Activated naive CD8-positive, alpha-beta T cell treated with anti-CD3 and anti-CD28 coated beads, Interleukin-2, amount 50 U/mL, for 24 hours (primary cell): ENCODE data around the gene PPP1R37.

Experiments used
- ATAC-seq: fragments of 150-1000 bp; cut with Tn5 transposase; one replicate; pipeline ENCODE4 v1.10.0; 2021
- DNase-seq: peaks from one replicate; pipeline ENCODE4 v3.0.0; 2021
- H3K27ac Mint-ChIP-seq: one replicate; pipeline ENCODE4 v1.8.0; 2021; ENCODE audit warnings: mild to moderate bottlenecking, mixed read lengths
- H3K27me3 Mint-ChIP-seq: one replicate; pipeline ENCODE4 v1.8.0; 2021; ENCODE audit warnings: mixed read lengths
- H3K36me3 Mint-ChIP-seq: one replicate; pipeline ENCODE4 v1.8.0; 2021; ENCODE audit warnings: low read depth, mixed read lengths
- H3K4me1 Mint-ChIP-seq: one replicate; pipeline ENCODE4 v1.8.0; 2021; ENCODE audit warnings: mixed read lengths
- H3K4me3 Mint-ChIP-seq: one replicate; pipeline ENCODE4 v1.8.0; 2021; ENCODE audit warnings: mild to moderate bottlenecking, moderate library complexity, mixed read lengths
- H3K9me3 Mint-ChIP-seq: one replicate; pipeline ENCODE4 v1.8.0; 2021; ENCODE audit warnings: mixed read lengths

PPP1R37 gene

GRCh38 chr19:45123440-45123850 lies 30.5 kb downstream of the PPP1R37 start:
- H3K27me3 Mint-ChIP-seq = no peaks in the 10 kb centered on the region
- H3K36me3 Mint-ChIP-seq = peaks cover 1% of the 10 kb centered on the region
- H3K4me3 Mint-ChIP-seq = no peak overlapping the region
- no peaks in the 10 kb centered on the region for H3K9me3 Mint-ChIP-seq
- peaks cover 44% of the 10 kb centered on the region for H3K4me1 Mint-ChIP-seq
- H3K27ac Mint-ChIP-seq = no peak overlapping the region
- DNase-seq (no peak), ATAC-seq (no peak)

GRCh38 chr19:45124021-45124420 lies 31.0 kb downstream of the PPP1R37 start:
- H3K27me3 Mint-ChIP-seq = no peaks in the 10 kb centered on the region
- peaks cover 38% of the 10 kb centered on the region for H3K4me1 Mint-ChIP-seq
- DNase-seq (no peak), ATAC-seq (no peak)
- no peaks in the 10 kb centered on the region for H3K9me3 Mint-ChIP-seq
- H3K4me3 Mint-ChIP-seq = no peak overlapping the region
- peaks cover 1% of the 10 kb centered on the region for H3K36me3 Mint-ChIP-seq
- no peak overlapping the region for H3K27ac Mint-ChIP-seq

GRCh38 chr19:45125360-45125759 lies 32.4 kb downstream of the PPP1R37 start:
- no peak for DNase-seq
- Mint-ChIP-seq H3K9me3 (no peaks in the 10 kb centered on the region), H3K4me1 (peaks cover 24% of the 10 kb centered on the region), H3K27me3 (no peaks in the 10 kb centered on the region), H3K4me3 (no peak overlapping the region), H3K27ac (no peak overlapping the region), H3K36me3 (peaks cover 1% of the 10 kb centered on the region)
- ATAC-seq = no peak

DNA sequence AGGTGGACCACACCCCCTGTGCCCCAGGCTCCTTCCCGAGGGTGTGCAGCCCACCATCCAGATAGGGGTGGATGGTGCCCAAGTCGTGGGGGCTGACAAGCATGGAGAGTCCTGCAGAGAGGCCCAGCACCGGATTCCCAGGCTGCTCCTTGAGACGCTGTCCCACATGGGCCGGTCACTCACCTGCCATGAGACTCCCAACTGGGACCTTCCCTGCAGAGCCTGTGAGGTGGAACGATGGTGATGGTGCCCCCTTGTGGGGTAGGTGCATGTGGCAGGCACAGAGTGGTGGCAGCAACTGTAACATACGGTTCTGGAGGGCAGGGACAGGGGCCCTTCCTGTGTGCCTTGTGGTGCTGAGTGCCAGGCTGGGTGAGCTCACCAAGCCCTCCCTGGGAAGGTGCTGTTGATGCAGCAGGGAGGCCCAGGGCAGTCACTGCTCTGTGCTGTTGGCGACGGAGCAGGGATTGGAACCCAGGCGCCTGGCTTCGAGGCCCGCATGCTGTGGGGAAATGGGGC lies 33.1 kb downstream of the PPP1R37 start:
- no peaks in the 10 kb centered on the region for H3K9me3 Mint-ChIP-seq

GRCh38 chr19:45126654-45127053 lies 33.7 kb downstream of the PPP1R37 start:
- DNase-seq = no peak
- Mint-ChIP-seq H3K27me3 (no peaks in the 10 kb centered on the region), H3K36me3 (peaks cover 1% of the 10 kb centered on the region), H3K4me1 (peaks cover 18% of the 10 kb centered on the region), H3K27ac (no peak overlapping the region), H3K9me3 (no peaks in the 10 kb centered on the region), H3K4me3 (no peak overlapping the region)
- ATAC-seq = no peak

More for the DNA sequence above, 33.1 kb downstream of the PPP1R37 start:
- no peak overlapping the region for H3K27ac Mint-ChIP-seq
- DNase-seq (peak; percentile 80), ATAC-seq (peak; percentile 69)
- H3K36me3 Mint-ChIP-seq = peaks cover 1% of the 10 kb centered on the region
- no peaks in the 10 kb centered on the region for H3K27me3 Mint-ChIP-seq
- peaks cover 24% of the 10 kb centered on the region for H3K4me1 Mint-ChIP-seq
- no peak overlapping the region for H3K4me3 Mint-ChIP-seq

DNA sequence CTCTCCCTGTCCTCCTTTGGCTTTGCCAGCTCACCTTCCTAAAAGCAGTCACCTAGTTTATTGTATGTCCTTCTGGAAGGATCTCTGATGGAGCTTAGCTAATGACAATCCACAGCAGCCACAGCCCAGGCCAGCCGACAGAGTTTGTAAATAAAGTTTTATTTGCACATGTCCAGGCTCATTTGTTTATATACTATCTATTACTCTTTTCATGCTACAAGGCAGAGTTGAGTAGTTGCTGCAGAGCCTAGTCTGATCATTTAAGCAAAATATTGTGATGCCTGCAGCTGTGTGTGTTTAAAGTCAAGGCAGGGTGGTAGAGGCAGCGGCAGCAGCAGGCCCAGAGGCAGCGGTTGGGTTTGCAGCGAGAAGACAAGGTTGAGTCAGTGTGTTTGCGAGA lies 35.2 kb downstream of the PPP1R37 start:
- no peaks in the 10 kb centered on the region for H3K9me3 Mint-ChIP-seq
- H3K27ac Mint-ChIP-seq = no peak overlapping the region
- H3K36me3 Mint-ChIP-seq = peaks cover 1% of the 10 kb centered on the region
- peaks cover 9% of the 10 kb centered on the region for H3K4me1 Mint-ChIP-seq
- H3K27me3 Mint-ChIP-seq = no peaks in the 10 kb centered on the region
- no peak overlapping the region for H3K4me3 Mint-ChIP-seq
- no peak for ATAC-seq
- DNase-seq = no peak

DNA sequence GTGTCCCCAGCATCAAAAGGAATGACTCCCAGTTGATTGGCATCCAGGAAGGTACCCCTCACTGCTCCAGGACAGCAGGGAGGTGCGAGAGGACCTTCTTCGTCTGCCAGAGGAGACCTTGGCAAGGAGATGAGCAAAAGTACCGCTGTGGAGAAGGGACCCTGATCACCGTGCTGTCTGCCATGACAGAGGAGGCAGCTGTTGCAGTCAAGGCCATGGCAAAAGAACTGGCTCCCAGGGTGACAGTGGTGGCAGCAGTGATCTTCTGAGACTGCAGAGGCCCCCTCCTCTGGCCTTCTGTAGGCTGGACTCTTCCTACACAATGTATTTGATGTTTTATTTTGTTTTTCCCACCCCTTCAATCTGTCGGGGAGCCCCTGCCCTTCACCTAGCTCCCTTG lies 35.8 kb downstream of the PPP1R37 start:
- no peak for ATAC-seq
- H3K27ac Mint-ChIP-seq = no peak overlapping the region
- no peaks in the 10 kb centered on the region for H3K9me3 Mint-ChIP-seq
- H3K4me3 Mint-ChIP-seq = no peak overlapping the region
- peaks cover 9% of the 10 kb centered on the region for H3K4me1 Mint-ChIP-seq
- peaks cover 1% of the 10 kb centered on the region for H3K36me3 Mint-ChIP-seq
- H3K27me3 Mint-ChIP-seq = no peaks in the 10 kb centered on the region
- DNase-seq = no peak

DNA sequence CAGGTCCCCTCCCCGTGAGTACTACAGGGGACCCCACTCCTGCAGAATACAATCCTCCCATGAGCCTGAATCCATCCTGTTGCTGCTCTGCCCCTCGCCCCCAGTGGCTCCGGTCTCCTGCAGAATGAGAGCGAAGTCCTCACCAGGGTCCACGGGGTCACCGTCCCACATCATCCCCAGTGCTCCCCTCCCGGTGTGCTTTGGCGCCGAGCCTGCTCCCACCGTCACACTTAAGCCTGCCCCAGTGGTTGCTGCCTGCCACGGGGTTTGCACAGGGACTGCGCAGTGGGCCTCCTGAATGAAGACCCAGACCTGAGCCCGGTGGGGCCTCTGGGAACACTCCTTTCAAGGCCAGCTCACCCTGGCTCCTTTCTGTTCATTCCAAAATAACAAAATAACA lies 37.3 kb downstream of the PPP1R37 start:
- no peak for ATAC-seq
- peaks cover 11% of the 10 kb centered on the region for H3K4me1 Mint-ChIP-seq
- H3K36me3 Mint-ChIP-seq = peaks cover 1% of the 10 kb centered on the region
- no peaks in the 10 kb centered on the region for H3K27me3 Mint-ChIP-seq
- H3K4me3 Mint-ChIP-seq = no peak overlapping the region
- H3K9me3 Mint-ChIP-seq = no peaks in the 10 kb centered on the region
- no peak overlapping the region for H3K27ac Mint-ChIP-seq
- no peak for DNase-seq

GRCh38 chr19:45130888-45131615 lies 38.1 kb downstream of the PPP1R37 start:
- H3K4me1 Mint-ChIP-seq = peaks cover 7% of the 10 kb centered on the region
- no peaks in the 10 kb centered on the region for H3K9me3 Mint-ChIP-seq
- no peak overlapping the region for H3K27ac Mint-ChIP-seq
- H3K4me3 Mint-ChIP-seq = no peak overlapping the region
- ATAC-seq (peak; percentile 56), DNase-seq (no peak)
- peaks cover 1% of the 10 kb centered on the region for H3K36me3 Mint-ChIP-seq
- no peaks in the 10 kb centered on the region for H3K27me3 Mint-ChIP-seq

DNA sequence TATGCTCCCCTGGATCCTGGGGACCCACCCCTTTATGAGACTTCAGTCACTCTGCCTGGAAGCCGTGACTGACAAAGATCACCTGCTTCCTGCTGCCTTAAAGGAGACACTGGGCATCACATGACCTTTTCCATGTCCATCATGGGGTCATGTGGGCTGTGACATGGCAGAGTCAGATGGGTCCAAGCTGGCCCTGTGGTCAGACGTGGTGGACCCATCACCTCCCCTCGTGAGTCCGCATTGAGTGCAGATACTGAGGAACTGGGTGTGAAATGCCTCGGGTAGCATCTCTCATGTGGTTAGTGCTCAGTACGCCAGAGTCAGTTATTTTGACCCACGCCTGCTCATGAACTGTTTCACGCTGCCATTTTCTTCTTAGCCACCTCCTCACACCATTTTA lies 40.7 kb downstream of the PPP1R37 start:
- ATAC-seq (no peak), DNase-seq (no peak)
- H3K36me3 Mint-ChIP-seq = no peaks in the 10 kb centered on the region
- H3K9me3 Mint-ChIP-seq = no peaks in the 10 kb centered on the region
- no peak overlapping the region for H3K27ac Mint-ChIP-seq
- no peaks in the 10 kb centered on the region for H3K27me3 Mint-ChIP-seq
- peaks cover 12% of the 10 kb centered on the region for H3K4me1 Mint-ChIP-seq
- H3K4me3 Mint-ChIP-seq = no peak overlapping the region

DNA sequence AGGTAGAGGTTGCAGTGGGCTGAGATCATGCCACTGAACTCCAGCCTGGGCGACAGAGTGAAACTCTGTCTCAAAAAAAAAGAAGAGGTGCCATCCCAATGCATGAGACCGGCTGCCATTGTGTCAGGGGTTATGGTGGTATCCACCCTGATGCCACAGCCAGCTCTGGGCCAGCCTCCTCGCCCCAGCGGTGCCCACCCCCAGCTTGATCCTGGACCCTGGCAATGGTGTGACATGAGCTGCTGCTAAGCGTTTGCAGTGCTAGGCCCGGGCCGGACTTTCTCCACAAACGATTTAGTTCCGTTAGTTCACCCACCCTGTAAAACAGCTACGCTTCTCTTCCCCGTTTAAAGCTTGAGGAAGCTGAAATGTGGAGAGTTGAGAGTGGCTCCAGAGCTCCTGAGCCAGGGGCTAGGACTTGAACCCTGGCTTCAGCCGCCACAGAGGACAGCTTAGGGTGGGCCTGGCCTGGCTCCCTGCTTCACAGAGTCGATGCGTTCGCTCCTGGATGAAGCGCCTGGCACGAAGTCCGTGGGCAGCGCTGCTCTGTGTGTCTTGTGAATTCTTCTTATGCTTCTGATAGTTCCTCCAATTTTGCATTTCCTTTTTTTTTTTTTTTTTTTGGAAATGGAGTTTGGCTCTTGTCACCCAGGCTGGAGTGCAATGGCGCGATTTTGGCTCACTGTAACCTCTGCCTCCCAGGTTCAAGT lies 42.4 kb downstream of the PPP1R37 start:
- no peak for ATAC-seq
- DNase-seq = no peak
- Mint-ChIP-seq H3K36me3 (peaks cover under 1% of the 10 kb centered on the region), H3K9me3 (no peaks in the 10 kb centered on the region), H3K4me1 (peaks cover 12% of the 10 kb centered on the region), H3K27ac (no peak overlapping the region), H3K4me3 (no peak overlapping the region), H3K27me3 (no peaks in the 10 kb centered on the region)

DNA sequence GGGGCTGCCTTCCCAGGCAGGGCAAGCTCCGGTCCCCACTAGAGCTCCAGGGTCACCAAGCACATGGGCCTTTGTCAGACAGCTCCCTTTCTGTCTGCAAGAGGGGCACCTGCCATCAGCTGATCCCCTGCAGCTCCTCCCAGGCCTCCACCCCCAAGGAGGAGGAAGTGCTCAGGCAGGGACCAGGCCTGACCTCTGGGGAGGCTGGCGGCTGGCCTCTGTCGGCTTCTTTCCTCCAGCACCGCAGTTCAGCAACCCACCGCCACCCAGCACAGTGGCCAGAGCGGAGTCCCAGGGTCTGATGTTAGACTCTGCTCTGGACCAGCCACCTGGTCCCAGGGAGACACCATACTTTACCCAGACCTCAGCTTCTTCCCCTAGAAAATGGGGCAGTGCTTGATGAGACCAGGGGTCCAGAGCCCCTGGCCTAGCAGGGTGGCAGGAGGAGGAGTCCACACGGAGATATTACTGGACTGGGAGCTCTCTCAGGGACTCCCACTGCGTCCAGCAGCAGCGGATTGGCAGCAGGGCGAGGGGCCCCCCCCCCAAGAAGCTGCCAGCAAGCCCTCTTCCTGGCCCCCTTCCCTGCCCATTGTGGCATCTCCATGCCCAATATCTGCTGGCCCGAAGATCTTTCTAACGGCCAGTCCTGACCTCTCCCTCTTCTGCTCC lies 43.7 kb downstream of the PPP1R37 start:
- Mint-ChIP-seq H3K9me3 (no peaks in the 10 kb centered on the region), H3K4me3 (no peak overlapping the region), H3K27me3 (no peaks in the 10 kb centered on the region), H3K27ac (no peak overlapping the region), H3K36me3 (peaks cover 2% of the 10 kb centered on the region), H3K4me1 (peaks cover 7% of the 10 kb centered on the region)
- ATAC-seq (no peak), DNase-seq (no peak)

DNA sequence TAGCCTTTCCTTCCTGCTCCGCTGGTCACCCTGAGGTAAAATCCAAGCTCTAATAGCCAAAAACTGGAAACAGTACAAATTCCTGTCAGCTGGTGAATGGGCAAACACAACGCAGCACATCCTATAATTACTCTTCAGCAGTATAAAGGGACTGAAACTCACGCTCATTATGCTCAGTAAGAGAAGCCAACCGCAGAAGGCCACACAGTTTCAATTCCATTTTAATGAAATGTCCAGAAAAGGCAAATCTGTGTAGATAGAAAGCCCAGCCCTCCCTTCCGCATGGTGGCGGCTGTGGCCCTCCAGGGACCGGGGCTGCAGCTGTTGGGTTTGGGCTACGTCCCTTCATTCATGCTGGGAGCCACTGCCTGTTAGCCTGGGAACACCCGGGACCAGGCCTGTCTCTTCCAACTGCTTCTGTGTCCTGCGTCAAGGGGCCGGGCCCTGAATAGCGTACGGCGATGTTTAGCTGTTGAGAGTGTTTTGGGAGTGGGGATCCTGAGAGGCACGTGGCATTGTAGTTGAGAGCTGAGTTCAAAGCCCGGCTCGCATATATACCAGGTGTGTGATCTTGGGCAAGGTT lies 44.3 kb downstream of the PPP1R37 start:
- Mint-ChIP-seq H3K4me3 (no peak overlapping the region), H3K9me3 (no peaks in the 10 kb centered on the region), H3K36me3 (peaks cover 2% of the 10 kb centered on the region), H3K27me3 (no peaks in the 10 kb centered on the region), H3K4me1 (peaks cover 7% of the 10 kb centered on the region), H3K27ac (no peak overlapping the region)
- DNase-seq (no peak), ATAC-seq (no peak)

GRCh38 chr19:45138303-45138751 lies 45.3 kb downstream of the PPP1R37 start:
- Mint-ChIP-seq H3K36me3 (peaks cover 2% of the 10 kb centered on the region), H3K27ac (no peak overlapping the region), H3K4me1 (peaks cover 9% of the 10 kb centered on the region), H3K27me3 (no peaks in the 10 kb centered on the region), H3K9me3 (no peaks in the 10 kb centered on the region), H3K4me3 (no peak overlapping the region)
- DNase-seq (no peak), ATAC-seq (no peak)
